Measurements from ENCODE around the gene CELF4. TPM values are rescaled to one million over a fixed set of nuclear protein-coding genes. Genes with fewer than 3 reads are reported as not detected.

Gene CELF4
- total RNA-seq, 1 experiment from 2014 or later = 0.40 TPM

DNA sequence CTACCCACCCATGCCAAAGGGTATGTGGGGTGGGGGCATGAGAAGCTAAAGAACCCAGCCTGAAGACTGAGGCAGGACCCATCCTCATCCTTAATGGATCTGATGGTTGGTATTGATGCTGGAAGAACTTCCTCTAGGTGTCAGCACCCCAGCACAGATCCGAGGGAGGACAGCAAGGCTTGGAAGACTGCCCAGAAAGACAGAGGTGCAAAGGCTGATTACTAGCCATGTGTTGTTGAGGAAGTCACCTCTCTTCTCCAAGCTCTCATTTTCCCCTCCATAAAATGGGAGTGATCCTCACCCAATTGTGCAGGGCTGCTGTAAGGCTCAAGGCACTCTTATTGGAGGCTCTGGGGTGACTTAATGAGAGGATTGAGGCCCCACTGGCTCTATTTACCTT is 256.5 kb downstream of the CELF4 start:
- CTCF ChIA-PET = no interaction called here
- intact Hi-C loops (cut with micrococcal nuclease) = no loop called here
- DNase-seq (no peak), ATAC-seq (no peak)
- H3K9ac ChIP-seq (ENCODE audit: low read length) = no peak overlapping the region
- H3K36me3 ChIP-seq (ENCODE audit: low read depth, low read length) = no peaks in the 10 kb centered on the region
- no peaks in the 10 kb centered on the region for H3K9me3 ChIP-seq (ENCODE audit: low read length)
- no peaks in the 10 kb centered on the region for H4K20me1 ChIP-seq (ENCODE audit: low read length)
- no TSS peak for BruUV-seq (replicated peaks)
- H3K4me1 ChIP-seq (ENCODE audit: insufficient read depth, low read length) = no peaks in the 10 kb centered on the region
- TF ChIP-seq EZH2phosphoT487 (IDR thresholded peaks at IDR 0.05; ENCODE audit: borderline replicate concordance, low read length) (no peak), CTCF (conservative IDR thresholded peaks at IDR 0.05; ENCODE audit: low read depth, low read length) (no peak), EZH2 (IDR thresholded peaks at IDR 0.05; ENCODE audit: low read length, unreplicated experiment) (no peak)
- H3K79me2 ChIP-seq (ENCODE audit: low read length) = no peaks in the 10 kb centered on the region
- no peaks in the 10 kb centered on the region for H3K27me3 ChIP-seq (ENCODE audit: low read length)
- no peak overlapping the region for H3K4me3 ChIP-seq (ENCODE audit: low read length)
- no peaks in the 10 kb centered on the region for H3K9me2 ChIP-seq (replicated peaks; ENCODE audit: low read length)
- no peak overlapping the region for H3K4me2 ChIP-seq (ENCODE audit: low read length)
- no peak overlapping the region for H2AFZ ChIP-seq (ENCODE audit: low read length)
- POLR2A ChIA-PET (ENCODE audit: unreplicated experiment) = no interaction called here
- H3K27ac ChIP-seq (ENCODE audit: low read length) = no peak overlapping the region
- no peaks in the 10 kb centered on the region for H3F3A ChIP-seq (ENCODE audit: low read length, unreplicated experiment)

DNA sequence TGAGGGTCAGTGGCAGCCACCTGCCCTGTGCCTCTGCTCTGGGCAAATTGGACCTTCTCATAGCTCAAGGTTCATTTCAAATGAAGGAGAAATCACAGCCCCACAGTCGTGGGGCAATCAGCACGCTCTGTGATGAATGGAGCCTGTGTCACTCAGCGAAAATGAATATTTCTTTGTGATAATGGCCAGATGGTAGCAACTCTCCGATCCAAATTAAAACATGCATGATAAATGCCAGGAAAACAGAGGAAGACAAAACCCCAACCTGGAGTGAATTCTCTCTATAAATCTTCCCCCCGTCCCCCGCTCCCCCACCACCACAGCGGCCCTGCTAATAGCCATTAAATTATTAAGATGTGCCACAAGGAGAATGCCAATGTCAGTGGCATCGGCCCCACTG is 258.4 kb downstream of the CELF4 start:
- Histone ChIP-seq H4K20me1 (ENCODE audit: low read length) (no peaks in the 10 kb centered on the region), H3F3A (ENCODE audit: low read length, unreplicated experiment) (no peaks in the 10 kb centered on the region), H3K9ac (ENCODE audit: low read length) (no peak overlapping the region), H3K27me3 (ENCODE audit: low read length) (no peaks in the 10 kb centered on the region), H3K9me3 (ENCODE audit: low read length) (no peaks in the 10 kb centered on the region), H2AFZ (ENCODE audit: low read length) (no peak overlapping the region), H3K79me2 (ENCODE audit: low read length) (no peaks in the 10 kb centered on the region), H3K4me1 (ENCODE audit: insufficient read depth, low read length) (no peaks in the 10 kb centered on the region), H3K36me3 (ENCODE audit: low read depth, low read length) (no peaks in the 10 kb centered on the region), H3K4me2 (ENCODE audit: low read length) (no peak overlapping the region), H3K9me2 (replicated peaks; ENCODE audit: low read length) (no peaks in the 10 kb centered on the region), H3K4me3 (ENCODE audit: low read length) (no peak overlapping the region), H3K27ac (ENCODE audit: low read length) (no peak overlapping the region)
- ChIA-PET POLR2A (ENCODE audit: unreplicated experiment) (no interaction called here), CTCF (no interaction called here)
- ATAC-seq = no peak
- BruUV-seq (replicated peaks) = no TSS peak
- no peak for DNase-seq
- no peak for TF ChIP-seq EZH2phosphoT487 (IDR thresholded peaks at IDR 0.05; ENCODE audit: borderline replicate concordance, low read length)
- TF ChIP-seq CTCF (conservative IDR thresholded peaks at IDR 0.05; ENCODE audit: low read depth, low read length) = no peak
- TF ChIP-seq EZH2 (IDR thresholded peaks at IDR 0.05; ENCODE audit: low read length, unreplicated experiment) = no peak
- intact Hi-C loops (cut with micrococcal nuclease) = no loop called here

- no peak for TF ChIP-seq CTCF (conservative IDR thresholded peaks at IDR 0.05; ENCODE audit: low read depth, low read length)
- TF ChIP-seq EZH2phosphoT487 (IDR thresholded peaks at IDR 0.05; ENCODE audit: borderline replicate concordance, low read length) = no peak
- no peak for TF ChIP-seq EZH2 (IDR thresholded peaks at IDR 0.05; ENCODE audit: low read length, unreplicated experiment)
- no peaks in the 10 kb centered on the region for H3K79me2 ChIP-seq (ENCODE audit: low read length)
- H3K27me3 ChIP-seq (ENCODE audit: low read length) = no peaks in the 10 kb centered on the region
- H3K27ac ChIP-seq (ENCODE audit: low read length) = no peak overlapping the region
- ChIA-PET CTCF (no interaction called here), POLR2A (ENCODE audit: unreplicated experiment) (no interaction called here)
- ATAC-seq (no peak), DNase-seq (no peak)
- no peak overlapping the region for H3K4me2 ChIP-seq (ENCODE audit: low read length)
- H3K36me3 ChIP-seq (ENCODE audit: low read depth, low read length) = no peaks in the 10 kb centered on the region
- BruUV-seq (replicated peaks) = no TSS peak
- no peaks in the 10 kb centered on the region for H3K9me3 ChIP-seq (ENCODE audit: low read length)
- no peak overlapping the region for H3K4me3 ChIP-seq (ENCODE audit: low read length)
- H3K9ac ChIP-seq (ENCODE audit: low read length) = no peak overlapping the region
- no peaks in the 10 kb centered on the region for H4K20me1 ChIP-seq (ENCODE audit: low read length)
- no peaks in the 10 kb centered on the region for H3F3A ChIP-seq (ENCODE audit: low read length, unreplicated experiment)
- H3K9me2 ChIP-seq (replicated peaks; ENCODE audit: low read length) = no peaks in the 10 kb centered on the region
- H2AFZ ChIP-seq (ENCODE audit: low read length) = no peak overlapping the region
- intact Hi-C loops (cut with micrococcal nuclease) = no loop called here
- no peaks in the 10 kb centered on the region for H3K4me1 ChIP-seq (ENCODE audit: insufficient read depth, low read length)
These were observed 259.2 kb downstream of the CELF4 start for GRCh38 chr18:37306432-37306831.

Measured in PC-3 (cell line).